SIG-M5 treated with dmso at 0.1 percent for 504 hours (cell line): ENCODE measurements around the gene SUSD6.
"Not testable (repeated sequence)": the region's sequence is repeated elsewhere in the genome, so short reads cannot be mapped to it uniquely, and the experiment has no call there.

Experiments used
- DNase-seq: peaks from one replicate; lab custom pipeline; 2025; ENCODE audit not compliant: unreplicated experiment; lab: John Stamatoyannopoulos, UW

Gene SUSD6

GRCh38 chr14:69619012-69619411 lies 7.6 kb downstream of the SUSD6 start:
- no peak for DNase-seq

GRCh38 chr14:69620211-69620611 lies 8.8 kb downstream of the SUSD6 start:
- DNase-seq, result peak; percentile 29

GRCh38 chr14:69620981-69621380 lies 9.6 kb downstream of the SUSD6 start:
- DNase-seq, result no peak

- DNase-seq, result no peak
These were observed 12.7 kb downstream of the SUSD6 start for GRCh38 chr14:69624136-69624535.

- DNase-seq, result no peak
These were observed 14.1 kb downstream of the SUSD6 start for GRCh38 chr14:69625299-69626131.

- DNase-seq, result no peak
These were observed 14.7 kb downstream of the SUSD6 start for GRCh38 chr14:69626132-69626500.

GRCh38 chr14:69629225-69630127 lies 18.1 kb downstream of the SUSD6 start:
- DNase-seq, result no peak

GRCh38 chr14:69630360-69630759 lies 19.0 kb downstream of the SUSD6 start:
- DNase-seq, result no peak

- DNase-seq, result no peak
These were observed 20.1 kb downstream of the SUSD6 start for GRCh38 chr14:69631509-69631908.

- peak; percentile 61 for DNase-seq
These were observed 20.8 kb downstream of the SUSD6 start for GRCh38 chr14:69632164-69632563.

- no peak for DNase-seq
These were observed 21.3 kb downstream of the SUSD6 start for GRCh38 chr14:69632593-69633151.

GRCh38 chr14:69633238-69633637 lies 21.8 kb downstream of the SUSD6 start:
- no peak for DNase-seq

GRCh38 chr14:69635981-69636639 lies 24.7 kb downstream of the SUSD6 start:
- DNase-seq, result no peak

- DNase-seq, result no peak
These were observed 25.5 kb downstream of the SUSD6 start for GRCh38 chr14:69636718-69637480.

- DNase-seq, result no peak
These were observed 26.2 kb downstream of the SUSD6 start for GRCh38 chr14:69637503-69638031.

- DNase-seq, result no peak
These were observed 29.5 kb downstream of the SUSD6 start for GRCh38 chr14:69640931-69641330.

- DNase-seq, result not testable (repeated sequence)
These were observed 30.9 kb downstream of the SUSD6 start for GRCh38 chr14:69642212-69642793.

- peak; percentile 71 for DNase-seq
These were observed 32.2 kb downstream of the SUSD6 start for GRCh38 chr14:69643430-69644200.

GRCh38 chr14:69644814-69645213 lies 33.4 kb downstream of the SUSD6 start:
- DNase-seq, result no peak
